DND-41 (cell line): Measurements from ENCODE around the gene PRDM8.
A peak's percentile ranks its signal among the peaks of the same experiment; 100 is the strongest.

ENCODE experiments used
- ATAC-seq: fragments of 200-7000 bp; cut with Tn5 transposase; 3 replicates; pipeline ENCODE4 v1.9.1; 2021; ENCODE audit warnings: low read depth; ENCODE audit not compliant: insufficient read depth
- DNase-seq: peaks from one replicate; pipeline ENCODE4 v3.0.0-alpha.2; 2020
- H2AFZ ChIP-seq: 2 replicates; pipeline ENCODE4 v1.6.0; 2012; ENCODE audit warnings: low read depth, low read length
- H3K27ac ChIP-seq: 2 replicates; pipeline ENCODE4 v1.5.1; 2012; ENCODE audit warnings: low read length, inconsistent platforms
- H3K27me3 ChIP-seq: fragments of 200-600 bp; sonication (generic); 2 replicates; pipeline ENCODE4 v1.6.0; 2012; ENCODE audit warnings: low read length, mild to moderate bottlenecking, inconsistent platforms; ENCODE audit not compliant: insufficient read depth, poor library complexity
- H3K36me3 ChIP-seq: 2 replicates; pipeline ENCODE4 v1.5.1; 2012; ENCODE audit warnings: low read length, inconsistent platforms; ENCODE audit not compliant: insufficient read depth
- H3K4me1 ChIP-seq: 2 replicates; pipeline ENCODE4 v1.5.1; 2012; ENCODE audit warnings: mild to moderate bottlenecking, low read length; ENCODE audit not compliant: insufficient read depth
- H3K4me2 ChIP-seq: 2 replicates; pipeline ENCODE4 v1.6.0; 2012; ENCODE audit warnings: mild to moderate bottlenecking, moderate library complexity, low read length, inconsistent platforms; ENCODE audit not compliant: insufficient read depth
- H3K4me3 ChIP-seq, 2 experiments: fragments of 200-600 bp in 1 of 2; shearing (Covaris generic) in 1 of 2; 2 replicates each; pipeline ENCODE4 v1.5.1; 2012 to 2016; ENCODE audit warnings: inconsistent platforms in 2 of 2, low read length in 2 of 2, mild to moderate bottlenecking in 2 of 2, low read depth in 1 of 2, moderate library complexity in 1 of 2
- H3K79me2 ChIP-seq: 2 replicates; pipeline ENCODE4 v1.6.0; 2012; ENCODE audit warnings: low read length, inconsistent platforms; ENCODE audit not compliant: insufficient read depth
- H3K9ac ChIP-seq: 2 replicates; pipeline ENCODE4 v1.6.0; 2012; ENCODE audit warnings: low read depth, mild to moderate bottlenecking, inconsistent platforms, low read length, moderate library complexity
- H3K9me3 ChIP-seq: 2 replicates; pipeline ENCODE4 v1.5.1; 2012; ENCODE audit warnings: low read length, moderate library complexity, mild to moderate bottlenecking, inconsistent platforms; ENCODE audit not compliant: insufficient read depth, severe bottlenecking
- H4K20me1 ChIP-seq: 2 replicates; pipeline ENCODE4 v1.6.0; 2012; ENCODE audit warnings: low read length; ENCODE audit not compliant: insufficient read depth
- EZH2 ChIP-seq: IDR thresholded peaks from 3 replicates; pipeline ENCODE4 v1.6.1; 2012; ENCODE audit warnings: borderline replicate concordance, low read depth, mild to moderate bottlenecking, moderate library complexity, low read length, inconsistent platforms; ENCODE audit not compliant: severe bottlenecking
- TF ChIP-seq, protein P1 (sequence below): IDR thresholded peaks from 2 replicates; pipeline ENCODE4 v1.5.1; 2012; ENCODE audit warnings: borderline replicate concordance, low read length, moderate library complexity, mild to moderate bottlenecking; ENCODE audit not compliant: poor library complexity, severe bottlenecking; ENCODE audit errors: extremely low read depth

PRDM8 gene

GRCh38 chr4:80207172-80207583 is 9.9 kb downstream of the PRDM8 start:
- H3K36me3 ChIP-seq: no peaks in the 10 kb centered on the region
- H2AFZ ChIP-seq: no peak overlapping the region
- H4K20me1 ChIP-seq: no peaks in the 10 kb centered on the region
- peaks cover 3% of the 10 kb centered on the region for H3K9me3 ChIP-seq
- TF ChIP-seq EZH2: no peak
- TF ChIP-seq, protein P1, sequence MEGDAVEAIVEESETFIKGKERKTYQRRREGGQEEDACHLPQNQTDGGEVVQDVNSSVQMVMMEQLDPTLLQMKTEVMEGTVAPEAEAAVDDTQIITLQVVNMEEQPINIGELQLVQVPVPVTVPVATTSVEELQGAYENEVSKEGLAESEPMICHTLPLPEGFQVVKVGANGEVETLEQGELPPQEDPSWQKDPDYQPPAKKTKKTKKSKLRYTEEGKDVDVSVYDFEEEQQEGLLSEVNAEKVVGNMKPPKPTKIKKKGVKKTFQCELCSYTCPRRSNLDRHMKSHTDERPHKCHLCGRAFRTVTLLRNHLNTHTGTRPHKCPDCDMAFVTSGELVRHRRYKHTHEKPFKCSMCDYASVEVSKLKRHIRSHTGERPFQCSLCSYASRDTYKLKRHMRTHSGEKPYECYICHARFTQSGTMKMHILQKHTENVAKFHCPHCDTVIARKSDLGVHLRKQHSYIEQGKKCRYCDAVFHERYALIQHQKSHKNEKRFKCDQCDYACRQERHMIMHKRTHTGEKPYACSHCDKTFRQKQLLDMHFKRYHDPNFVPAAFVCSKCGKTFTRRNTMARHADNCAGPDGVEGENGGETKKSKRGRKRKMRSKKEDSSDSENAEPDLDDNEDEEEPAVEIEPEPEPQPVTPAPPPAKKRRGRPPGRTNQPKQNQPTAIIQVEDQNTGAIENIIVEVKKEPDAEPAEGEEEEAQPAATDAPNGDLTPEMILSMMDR: no peak
- H3K27me3 ChIP-seq: no peaks in the 10 kb centered on the region
- H3K79me2 ChIP-seq: no peaks in the 10 kb centered on the region
- DNase-seq: no peak
- no peak overlapping the region for H3K4me2 ChIP-seq
- ATAC-seq: no peak
- H3K9ac ChIP-seq: no peak overlapping the region
- no peak overlapping the region for H3K4me3 ChIP-seq
- H3K27ac ChIP-seq: no peak overlapping the region
- H3K4me1 ChIP-seq: no peaks in the 10 kb centered on the region

GRCh38 chr4:80207664-80208063 is 10.4 kb downstream of the PRDM8 start:
- Histone ChIP-seq H3K27ac (no peak overlapping the region; the same call in 1 of the 2 replicates), H2AFZ (no peak overlapping the region), H3K4me3 (no peak overlapping the region), H3K4me1 (no peaks in the 10 kb centered on the region), H3K36me3 (no peaks in the 10 kb centered on the region), H3K4me2 (no peak overlapping the region), H4K20me1 (no peaks in the 10 kb centered on the region), H3K79me2 (no peaks in the 10 kb centered on the region), H3K27me3 (no peaks in the 10 kb centered on the region), H3K9ac (no peak overlapping the region), H3K9me3 (no peaks in the 10 kb centered on the region)
- no peak for ATAC-seq
- no peak for DNase-seq
- TF ChIP-seq EZH2: no peak
- TF ChIP-seq, protein P1: no peak

- Histone ChIP-seq H3K4me1 (peaks cover 8% of the 10 kb centered on the region), H3K36me3 (no peaks in the 10 kb centered on the region), H3K9me3 (no peaks in the 10 kb centered on the region), H3K27me3 (no peaks in the 10 kb centered on the region), H3K79me2 (no peaks in the 10 kb centered on the region), H3K9ac (no peak overlapping the region), H3K4me2 (no peak overlapping the region), H4K20me1 (no peaks in the 10 kb centered on the region), H3K4me3 (no peak overlapping the region), H3K27ac (no peak overlapping the region), H2AFZ (peak overlapping the region; percentile 39; the same call in 1 of the 2 replicates)
- DNase-seq (no peak), ATAC-seq (no peak)
- TF ChIP-seq, protein P1: no peak
- TF ChIP-seq EZH2: no peak
These were observed 11.5 kb downstream of the PRDM8 start for GRCh38 chr4:80208610-80209339.

- Histone ChIP-seq H3K9me3 (no peaks in the 10 kb centered on the region), H3K4me2 (no peak overlapping the region), H3K36me3 (no peaks in the 10 kb centered on the region), H3K4me1 (peaks cover 12% of the 10 kb centered on the region), H3K27ac (no peak overlapping the region), H3K79me2 (no peaks in the 10 kb centered on the region), H3K9ac (no peak overlapping the region), H4K20me1 (no peaks in the 10 kb centered on the region), H3K27me3 (no peaks in the 10 kb centered on the region), H2AFZ (no peak overlapping the region), H3K4me3 (no peak overlapping the region)
- TF ChIP-seq, protein P1: no peak
- DNase-seq (no peak), ATAC-seq (no peak)
These were observed 12.0 kb downstream of the PRDM8 start for GRCh38 chr4:80209340-80209701.
